PFSK-1 (cell line): Measurements from ENCODE around the gene TMEM156.

Experiments
- FOXP2 ChIP-seq: optimal IDR thresholded peaks from 2 replicates; pipeline ENCODE3; 2011; ENCODE audit warnings: borderline replicate concordance, control low read depth, inconsistent platforms; ENCODE audit not compliant: insufficient read depth; ENCODE audit errors: extremely low read length, extremely low read depth
- POLR2AphosphoS5 ChIP-seq: IDR thresholded peaks from 2 replicates; pipeline ENCODE4 v1.6.1; 2012; ENCODE audit warnings: low read depth, mild to moderate bottlenecking, control low read depth, low read length, moderate library complexity
- SIN3A ChIP-seq: IDR thresholded peaks from 2 replicates; pipeline ENCODE4 v1.6.1; 2012; ENCODE audit warnings: mild to moderate bottlenecking, low read length, moderate library complexity, borderline replicate concordance; ENCODE audit not compliant: insufficient read depth
- TAF1 ChIP-seq: IDR thresholded peaks from 2 replicates; pipeline ENCODE4 v1.6.1; 2012; ENCODE audit warnings: low read length, control low read depth, borderline replicate concordance; ENCODE audit not compliant: insufficient read depth
- TF ChIP-seq, protein P1 (sequence below), 2 experiments: IDR thresholded peaks; 2 replicates each; pipeline versions ENCODE4 v1.6.1 to v1.8.0; 2011 to 2012; ENCODE audit warnings: low read depth in 2 of 2, low read length in 2 of 2, control low read depth in 1 of 2, inconsistent platforms in 1 of 2, mild to moderate bottlenecking in 1 of 2, moderate library complexity in 1 of 2; ENCODE audit not compliant: insufficient read depth in 1 of 2

- TF ChIP-seq, protein P1, sequence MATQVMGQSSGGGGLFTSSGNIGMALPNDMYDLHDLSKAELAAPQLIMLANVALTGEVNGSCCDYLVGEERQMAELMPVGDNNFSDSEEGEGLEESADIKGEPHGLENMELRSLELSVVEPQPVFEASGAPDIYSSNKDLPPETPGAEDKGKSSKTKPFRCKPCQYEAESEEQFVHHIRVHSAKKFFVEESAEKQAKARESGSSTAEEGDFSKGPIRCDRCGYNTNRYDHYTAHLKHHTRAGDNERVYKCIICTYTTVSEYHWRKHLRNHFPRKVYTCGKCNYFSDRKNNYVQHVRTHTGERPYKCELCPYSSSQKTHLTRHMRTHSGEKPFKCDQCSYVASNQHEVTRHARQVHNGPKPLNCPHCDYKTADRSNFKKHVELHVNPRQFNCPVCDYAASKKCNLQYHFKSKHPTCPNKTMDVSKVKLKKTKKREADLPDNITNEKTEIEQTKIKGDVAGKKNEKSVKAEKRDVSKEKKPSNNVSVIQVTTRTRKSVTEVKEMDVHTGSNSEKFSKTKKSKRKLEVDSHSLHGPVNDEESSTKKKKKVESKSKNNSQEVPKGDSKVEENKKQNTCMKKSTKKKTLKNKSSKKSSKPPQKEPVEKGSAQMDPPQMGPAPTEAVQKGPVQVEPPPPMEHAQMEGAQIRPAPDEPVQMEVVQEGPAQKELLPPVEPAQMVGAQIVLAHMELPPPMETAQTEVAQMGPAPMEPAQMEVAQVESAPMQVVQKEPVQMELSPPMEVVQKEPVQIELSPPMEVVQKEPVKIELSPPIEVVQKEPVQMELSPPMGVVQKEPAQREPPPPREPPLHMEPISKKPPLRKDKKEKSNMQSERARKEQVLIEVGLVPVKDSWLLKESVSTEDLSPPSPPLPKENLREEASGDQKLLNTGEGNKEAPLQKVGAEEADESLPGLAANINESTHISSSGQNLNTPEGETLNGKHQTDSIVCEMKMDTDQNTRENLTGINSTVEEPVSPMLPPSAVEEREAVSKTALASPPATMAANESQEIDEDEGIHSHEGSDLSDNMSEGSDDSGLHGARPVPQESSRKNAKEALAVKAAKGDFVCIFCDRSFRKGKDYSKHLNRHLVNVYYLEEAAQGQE (IDR thresholded peaks at IDR 0.05; ENCODE audit: insufficient read depth in 1 of 2, low read depth in 2 of 2, low read length in 2 of 2), result no peak
- no peak for TF ChIP-seq POLR2AphosphoS5
- no peak for TF ChIP-seq SIN3A
- no peak for TF ChIP-seq FOXP2
- no peak for TF ChIP-seq TAF1
Observed at GRCh38 chr4:39014028-39014427, 18.2 kb downstream of the TMEM156 start.
